ENCODE data around the gene FAM170A. TPM values are rescaled to one million over a fixed set of nuclear protein-coding genes. Genes with fewer than 3 reads are reported as not detected.

Gene FAM170A
- not detected in 2 replicates for total RNA-seq (2011; cell fraction: chromatin; rRNA removed; ENCODE audit: low replicate concordance)
- total RNA-seq (2011; cell fraction: nucleolus; rRNA removed) = not detected in 2 replicates
- not detected in 2 replicates for total RNA-seq (2011; cell fraction: nucleoplasm; rRNA removed)
- not detected in 2 replicates for total RNA-seq (2014; rRNA removed)
- total RNA-seq (2014; rRNA removed; fragmentation: Illumina TruSeq; extraction: Trizol) = not detected in 2 replicates
- total RNA-seq (2015; rRNA removed; fragmentation: Illumina TruSeq; extraction: Trizol) = not detected in 2 replicates
- total RNA-seq (2021) = not detected in 2 replicates
- polyA plus RNA-seq (2011; rRNA removed) = not detected in 2 replicates
- polyA plus RNA-seq (2011; cell fraction: cytosol; rRNA removed) = not detected in 2 replicates
- not detected in 2 replicates for polyA plus RNA-seq (2011; cell fraction: nucleus; rRNA removed)
- not detected in 2 replicates for polyA plus RNA-seq (2012)
- not detected in 2 replicates for polyA plus RNA-seq (2014; fragmentation: Illumina TruSeq; extraction: Trizol)
- not detected for polyA plus RNA-seq (2014; fragmentation: Nextera tagmentation; extraction: Ambion mirVana)
- polyA plus RNA-seq (2014; rRNA removed) = 0.13 TPM in 1 of 2 replicates, not detected in the other
- polyA minus RNA-seq (2011; rRNA and poly(A)+ RNA removed) = not detected in 2 replicates
- polyA minus RNA-seq (2011; cell fraction: cytosol; rRNA and poly(A)+ RNA removed) = not detected in 2 replicates
- polyA minus RNA-seq (2011; cell fraction: nucleus; rRNA and poly(A)+ RNA removed) = not detected in 2 replicates
- percentile 11 among the genes with signal in this experiment for Bru-seq, nascent RNA
- BruChase-seq, experiment 1, labeled RNA remaining after a 2-hour chase = percentile 16 among the genes with signal in this experiment
- percentile 17 among the genes with signal in this experiment for BruChase-seq, experiment 2, labeled RNA remaining after a 6-hour chase
- long read RNA-seq, experiment 1 = 0 reads
- long read RNA-seq, experiment 2 = 0 reads
- long read RNA-seq, experiment 3 = 0 reads

- FAIRE-seq = no peak
- intact Hi-C loops (cut with micrococcal nuclease) = no loop called here
Measured at GRCh38 chr5:119629339-119629738, at the start of gene FAM170A. Gene FAM170A (plus strand): TSS chr5:119629558. CDS start chr5:119629769, 211 bp downstream.

GRCh38 chr5:119582987-119583386 lies 46.4 kb upstream of the FAM170A start:
- POLR2A ChIA-PET = no interaction called here
- in situ Hi-C loops (cut with MboI) = no loop called here
- CTCF ChIA-PET (ENCODE audit: low intra/inter-chr PET ratio) = no interaction called here
- Histone ChIP-seq H3K9me3 (replicated peaks; ENCODE audit: control insufficient read depth, insufficient read depth, low read depth, low read length) (no peaks in the 10 kb centered on the region), H2AFZ (ENCODE audit: low read depth, low read length) (no peak overlapping the region), H3K4me1 (replicated peaks in 1 of 2; ENCODE audit: control insufficient read depth in 2 of 2, insufficient read depth in 2 of 2, low read length in 2 of 2) (no peaks in the 10 kb centered on the region), H3K79me2 (ENCODE audit: control insufficient read depth, insufficient read depth, low read length) (no peaks in the 10 kb centered on the region), H3K4me3 (no peak overlapping the region), H4K20me1 (replicated peaks; ENCODE audit: control insufficient read depth, insufficient read depth, low read length) (no peaks in the 10 kb centered on the region), H3K36me3 (ENCODE audit: control insufficient read depth, insufficient read depth, low read length) (no peaks in the 10 kb centered on the region), H3K4me2 (ENCODE audit: insufficient read depth, low read length) (no peak overlapping the region), H3K9ac (ENCODE audit: insufficient read depth in 1 of 2, low read depth in 2 of 2, low read length in 2 of 2) (no peak overlapping the region), H3K9me1 (ENCODE audit: control insufficient read depth, insufficient read depth, low read length) (no peaks in the 10 kb centered on the region), H3K27ac (ENCODE audit: extremely low read depth, low read depth, low read length) (no peak overlapping the region), H3K27me3 (ENCODE audit: control insufficient read depth in 2 of 2, insufficient read depth in 2 of 2, low read length in 2 of 2) (no peaks in the 10 kb centered on the region)
- WGBS (ENCODE audit: insufficient coverage, low coverage, missing lambda C conversion rate) = 0% methylated on average over 1 of the region's 1 CpG
- intact Hi-C loops (cut with micrococcal nuclease) = loop anchor here (5.0 kb wide), 1 partner anchor 169 kb away; no protein-coding TSS in a partner anchor
- FAIRE-seq (no peak), ATAC-seq (no peak), DNase-seq (ENCODE audit: extremely low read depth in 1 of 4, low spot score in 3 of 4) (no peak)
- no TSS peak for BruUV-seq (replicated peaks)
- TF ChIP-seq NR0B1 (IDR thresholded peaks at IDR 0.05; ENCODE audit: partially characterized antibody) (no peak), CTCF (IDR thresholded peaks at IDR 0.05 in 2 of 3, conservative IDR thresholded peaks at IDR 0.05 in 1 of 3; ENCODE audit: insufficient read depth in 2 of 3, low read depth in 1 of 3, low read length in 3 of 3) (0 out of 6 replicates have a peak, but pooled peaks of 1 of the 3 experiments have one; percentile 5)

More at GRCh38 chr5:119629339-119629738, at the start of gene FAM170A:
- Histone ChIP-seq H3K36me3 (ENCODE audit: control insufficient read depth, insufficient read depth, low read length) (no peaks in the 10 kb centered on the region), H4K20me1 (replicated peaks; ENCODE audit: control insufficient read depth, insufficient read depth, low read length) (no peaks in the 10 kb centered on the region), H3K4me3 (no peak within 1 kb of the TSS), H3K27ac (ENCODE audit: extremely low read depth, low read depth, low read length) (no peak within 1 kb of the TSS), H3K4me2 (ENCODE audit: insufficient read depth, low read length) (no peak within 1 kb of the TSS), H3K27me3 (ENCODE audit: control insufficient read depth in 2 of 2, insufficient read depth in 2 of 2, low read length in 2 of 2) (peaks cover 2 to 18% of the 10 kb centered on the region in 2 experiments; a peak in 3 of 5 replicates), H3K9me3 (replicated peaks; ENCODE audit: control insufficient read depth, insufficient read depth, low read depth, low read length) (no peaks in the 10 kb centered on the region), H3K9ac (ENCODE audit: insufficient read depth in 1 of 2, low read depth in 2 of 2, low read length in 2 of 2) (no peak within 1 kb of the TSS), H2AFZ (ENCODE audit: low read depth, low read length) (no peak within 1 kb of the TSS), H3K4me1 (replicated peaks in 1 of 2; ENCODE audit: control insufficient read depth in 2 of 2, insufficient read depth in 2 of 2, low read length in 2 of 2) (no peaks in the 10 kb centered on the region; a peak in 1 of 5 replicates), H3K79me2 (ENCODE audit: control insufficient read depth, insufficient read depth, low read length) (no peaks in the 10 kb centered on the region), H3K9me1 (ENCODE audit: control insufficient read depth, insufficient read depth, low read length) (no peaks in the 10 kb centered on the region)
- TF ChIP-seq ZNF140 (CRISPR knock-in tag; IDR thresholded peaks at IDR 0.05) (no peak), NR2C1 (IDR thresholded peaks at IDR 0.05) (peak; percentile 54), NR2C1 (tag; IDR thresholded peaks at IDR 0.05) (peak; percentile 77), BCL6 (CRISPR knock-in tag; IDR thresholded peaks at IDR 0.05) (no peak)
- in situ Hi-C loops (cut with MboI) = no loop called here
- WGBS (ENCODE audit: insufficient coverage, low coverage, missing lambda C conversion rate) = 2% methylated on average over 9 of the region's 9 CpGs
- CTCF ChIA-PET (ENCODE audit: low intra/inter-chr PET ratio) = no interaction called here
- BruUV-seq (replicated peaks) = no TSS peak
- no peak for DNase-seq (ENCODE audit: extremely low read depth in 1 of 4, low spot score in 3 of 4)
- POLR2A ChIA-PET = no interaction called here
- peak; percentile 56; the same call in 2 of the 3 replicates for ATAC-seq

Measured in K562 (cell line).